Ramos (cell line): Measurements from ENCODE around the gene SLC11A2.

ENCODE experiments used
- in situ Hi-C: fragments of 300-500 bp; cut with MboI; formaldehyde crosslinking; loops from one replicate; pipeline ENCODE4 v1.14.3; 2022; ENCODE audit warnings: low sequenced_read_pairs; ENCODE audit not compliant: unreplicated experiment

Gene SLC11A2

GRCh38 chr12:51025836-51026638 is at the start of gene SLC11A2:
Gene SLC11A2 (minus strand): TSS chr12:51026384. CDS start chr12:51010728, 15,656 bp downstream.
- in situ Hi-C loops: loop anchor here (10.0 kb wide), 1 partner anchor 201 kb away; no protein-coding TSS in a partner anchor

GRCh38 chr12:51075390-51075789 is 49.2 kb upstream of the SLC11A2 start:
- in situ Hi-C loops: no loop called here

DNA sequence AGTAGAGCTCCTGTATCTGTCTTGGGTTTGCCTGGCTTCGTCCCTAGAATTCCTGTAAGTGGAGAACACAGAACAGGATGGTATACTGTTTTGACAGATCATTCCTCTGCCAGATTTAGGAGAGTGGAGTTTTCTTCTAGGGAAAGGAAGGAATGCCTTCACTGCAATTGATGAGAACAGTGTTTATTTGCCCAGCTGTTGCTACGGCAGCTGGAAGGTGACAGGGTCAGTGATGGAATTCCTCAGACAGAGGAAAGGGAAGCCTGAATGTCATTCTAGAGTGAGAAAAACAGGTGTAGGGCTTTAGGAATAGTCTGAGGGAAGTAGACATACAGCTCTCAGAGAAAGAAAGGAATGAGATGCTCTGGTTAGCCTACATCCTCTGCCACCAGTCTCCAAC is 45.5 kb upstream of the SLC11A2 start:
- in situ Hi-C loops: no loop called here

DNA sequence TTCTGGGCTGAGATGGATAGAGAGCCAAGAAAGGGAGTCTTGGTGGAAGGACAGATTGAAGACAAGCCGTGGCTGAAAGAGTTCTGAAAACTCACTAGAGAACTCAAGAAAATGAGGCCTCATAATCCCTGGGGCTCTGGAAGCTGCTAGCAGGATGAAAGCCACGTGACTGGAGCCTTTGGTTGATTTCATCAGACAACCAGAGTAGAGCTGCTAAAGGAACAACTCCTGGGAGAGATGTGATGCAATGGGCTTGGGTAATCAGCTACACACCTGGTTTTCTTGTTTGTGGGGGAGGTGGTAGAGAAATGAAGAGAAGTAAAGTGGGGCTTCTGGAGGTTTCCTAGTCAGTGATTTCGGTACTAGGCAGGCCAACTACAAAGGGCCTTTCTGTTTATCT is 43.8 kb upstream of the SLC11A2 start:
- in situ Hi-C loops: no loop called here

DNA sequence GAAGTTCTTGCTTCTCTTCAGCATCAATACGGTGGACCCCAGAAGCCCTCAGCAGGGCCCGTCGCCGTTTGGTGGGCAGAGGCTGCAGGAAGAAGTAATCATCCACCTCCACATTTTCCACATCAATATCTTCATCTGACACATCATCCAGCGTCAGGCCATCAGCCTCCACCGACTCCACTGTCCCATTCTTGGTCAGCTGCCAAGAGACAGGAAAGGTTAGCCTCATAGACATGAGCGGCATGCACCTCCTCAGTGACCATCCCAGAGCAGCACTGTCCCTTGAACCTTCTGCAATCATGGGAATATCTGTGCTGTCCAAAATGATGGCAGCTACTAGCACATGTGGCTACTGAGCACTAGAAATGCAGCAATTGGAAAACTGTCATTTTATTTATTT is 41.6 kb upstream of the SLC11A2 start:
- in situ Hi-C loops: no loop called here

DNA sequence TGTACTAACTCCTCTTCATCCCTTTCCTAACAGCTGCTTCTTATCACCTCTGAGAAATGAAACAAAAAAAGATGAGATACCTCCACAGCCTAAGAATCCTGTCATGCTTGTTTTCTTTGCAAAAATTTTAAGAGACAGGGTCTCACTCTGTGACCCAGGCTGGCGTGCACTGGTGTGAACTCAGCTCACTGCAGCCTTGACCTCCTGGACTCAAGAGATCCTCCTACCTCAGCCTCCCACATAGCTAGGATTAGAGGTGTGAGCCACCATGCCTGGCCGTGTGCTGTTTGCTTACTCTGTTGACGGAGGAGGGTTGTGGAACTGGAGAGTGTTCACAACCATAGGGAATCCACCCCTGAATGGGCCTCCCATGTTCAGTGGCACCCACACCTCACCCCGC is 41.0 kb upstream of the SLC11A2 start:
- in situ Hi-C loops: no loop called here

DNA sequence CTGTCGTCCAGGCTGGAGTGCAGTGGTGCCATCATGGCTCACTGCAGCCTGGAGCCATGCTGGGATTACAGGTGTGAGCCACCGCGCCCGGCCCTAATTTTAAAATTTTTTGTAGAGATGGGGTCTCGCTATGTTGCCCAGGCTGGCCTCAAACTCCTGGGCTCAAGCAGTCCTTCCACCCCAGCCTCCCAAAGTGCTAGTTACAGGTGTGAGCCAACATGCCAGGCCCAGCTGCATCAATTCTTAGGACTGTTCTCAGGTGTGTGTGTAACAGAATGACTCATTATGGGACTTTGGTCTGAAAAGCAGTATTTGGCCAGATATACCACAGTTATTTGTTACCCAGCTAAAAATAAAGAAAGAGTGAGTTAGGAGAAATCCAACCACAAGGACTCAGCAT is 39.3 kb upstream of the SLC11A2 start:
- in situ Hi-C loops: no loop called here

GRCh38 chr12:51062631-51063397 is 36.6 kb upstream of the SLC11A2 start:
- in situ Hi-C loops: no loop called here

GRCh38 chr12:51059086-51059485 is 32.9 kb upstream of the SLC11A2 start:
- in situ Hi-C loops: no loop called here

- in situ Hi-C loops: no loop called here
These were observed 30.1 kb upstream of the SLC11A2 start for GRCh38 chr12:51056242-51056641.

DNA sequence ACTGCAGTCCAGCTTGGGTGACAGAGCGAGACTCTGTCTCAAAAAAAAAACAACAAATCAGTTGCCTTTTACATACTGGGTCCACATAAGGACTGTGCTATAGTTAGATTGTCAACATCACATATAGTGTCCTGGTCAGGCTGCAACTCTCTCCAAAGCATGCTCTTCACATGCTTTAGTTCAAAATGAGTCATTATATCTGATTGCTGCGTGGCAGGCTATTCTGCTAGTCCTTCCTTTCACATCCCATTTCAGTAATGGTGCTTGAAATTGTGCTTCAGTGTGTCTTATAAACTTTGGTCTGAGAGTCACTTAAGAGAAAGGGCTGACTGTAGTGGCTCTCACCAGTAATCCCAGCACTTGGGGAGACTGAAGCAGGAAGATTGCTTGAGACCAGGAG is 28.9 kb upstream of the SLC11A2 start:
- in situ Hi-C loops: no loop called here

GRCh38 chr12:51051787-51052186 is 25.6 kb upstream of the SLC11A2 start:
- in situ Hi-C loops: no loop called here

GRCh38 chr12:51049525-51049924 is 23.3 kb upstream of the SLC11A2 start:
- in situ Hi-C loops: loop anchor here (5.0 to 10.0 kb wide), 2 partner anchors 195 to 303 kb away; no protein-coding TSS in a partner anchor

- in situ Hi-C loops: loop anchor here (5.0 to 10.0 kb wide), 2 partner anchors 196 to 304 kb away; no protein-coding TSS in a partner anchor
These were observed 22.6 kb upstream of the SLC11A2 start for GRCh38 chr12:51048661-51049251.

- in situ Hi-C loops: loop anchor here (5.0 to 10.0 kb wide), 2 partner anchors 197 to 304 kb away; no protein-coding TSS in a partner anchor
These were observed 21.7 kb upstream of the SLC11A2 start, which contains the start of gene LETMD1 for GRCh38 chr12:51047655-51048540. Gene LETMD1 (plus strand): TSS chr12:51048327. CDS start chr12:51048357, 30 bp downstream.

DNA sequence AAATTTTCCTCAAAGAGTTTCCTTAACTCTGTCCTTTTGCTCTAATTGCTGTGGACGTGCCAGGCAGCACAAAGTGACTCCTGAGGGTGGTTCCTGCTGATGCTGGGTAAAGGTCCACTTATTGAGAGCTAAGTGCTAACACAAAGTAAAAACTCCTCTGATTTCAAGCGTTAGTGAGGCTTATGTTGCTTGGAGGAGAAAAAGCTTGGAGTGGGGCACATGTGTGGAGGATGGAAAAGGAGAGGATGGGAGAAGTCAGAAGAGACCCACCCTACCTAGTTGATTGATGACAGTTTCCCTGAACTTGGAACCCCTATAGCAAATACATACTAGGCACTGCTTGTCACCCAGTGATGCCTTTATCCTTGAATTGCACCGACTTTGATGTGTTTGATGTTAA is 10.1 kb upstream of the SLC11A2 start:
- in situ Hi-C loops: no loop called here

- in situ Hi-C loops: no loop called here
These were observed 7.4 kb upstream of the SLC11A2 start for GRCh38 chr12:51033457-51034089.

GRCh38 chr12:51033048-51033447 is 6.9 kb upstream of the SLC11A2 start:
- in situ Hi-C loops: no loop called here

DNA sequence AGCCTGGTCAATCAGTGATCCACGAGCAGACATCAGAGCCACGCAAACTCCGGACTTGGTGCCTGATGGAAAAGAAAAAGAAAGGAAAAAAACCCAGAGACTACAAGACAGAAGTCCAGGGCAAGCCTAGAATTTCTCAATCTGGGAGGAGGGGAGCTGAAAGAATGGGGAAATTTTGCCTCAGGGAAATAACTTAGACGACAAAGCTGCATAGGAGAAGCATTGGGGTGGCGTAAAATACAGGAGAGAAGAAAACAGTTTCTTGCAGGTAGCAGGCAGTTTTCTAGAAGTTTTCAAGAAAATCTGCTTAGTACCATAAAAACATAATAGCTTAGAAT is 2.6 kb upstream of the SLC11A2 start:
- in situ Hi-C loops: loop anchor here (10.0 kb wide), 1 partner anchor 204 kb away; no protein-coding TSS in a partner anchor
